HepG2 (cell line): Measurements from ENCODE around the gene ACSM5. TPM values are rescaled to one million over a fixed set of nuclear protein-coding genes. Genes with fewer than 3 reads are reported as not detected.

Source experiments
- ARNT2 ChIP-seq: sonication (generic); formaldehyde crosslinking; IDR thresholded peaks from 2 replicates; pipeline ENCODE4 v1.8.0; 2022; ENCODE audit warnings: mild to moderate bottlenecking, low read depth, missing genetic modification reagents, moderate library complexity
- ATAD3A ChIP-seq: sonication (generic); formaldehyde crosslinking; IDR thresholded peaks from 2 replicates; pipeline ENCODE4 v1.4.0; 2020; ENCODE audit warnings: missing genetic modification reagents
- BRF2 ChIP-seq: sonication (generic); formaldehyde crosslinking; IDR thresholded peaks from 2 replicates; pipeline ENCODE4 v1.8.1; 2022; ENCODE audit warnings: mild to moderate bottlenecking, missing genetic modification reagents
- CAMTA2 ChIP-seq: sonication (generic); formaldehyde crosslinking; IDR thresholded peaks from 2 replicates; pipeline ENCODE4 v1.4.0; 2020; ENCODE audit warnings: mild to moderate bottlenecking, missing genetic modification reagents, borderline replicate concordance
- CEBPB ChIP-seq: IDR thresholded peaks from 2 replicates; pipeline ENCODE4 v1.6.1; 2011; ENCODE audit warnings: low read depth, low read length, improper control_type of control experiment, borderline replicate concordance
- DMTF1 ChIP-seq: sonication (generic); formaldehyde crosslinking; IDR thresholded peaks from 2 replicates; pipeline ENCODE4 v1.4.0; 2020; ENCODE audit warnings: mild to moderate bottlenecking, missing genetic modification reagents
- HNF1B ChIP-seq: sonication (generic); formaldehyde crosslinking; IDR thresholded peaks from 2 replicates; pipeline ENCODE4 v1.5.1; 2020; ENCODE audit warnings: mild to moderate bottlenecking, moderate library complexity, missing genetic modification reagents
- KAT7 ChIP-seq: IDR thresholded peaks from 2 replicates; pipeline ENCODE4 v1.6.1; 2018; ENCODE audit warnings: borderline replicate concordance, missing compliant biosample characterization
- MLXIP ChIP-seq: sonication (generic); formaldehyde crosslinking; IDR thresholded peaks from 2 replicates; pipeline ENCODE4 v1.9.0; 2021; ENCODE audit warnings: missing genetic modification reagents, borderline replicate concordance
- MZF1 ChIP-seq: sonication (generic); formaldehyde crosslinking; IDR thresholded peaks from 2 replicates; pipeline ENCODE4 v1.8.1; 2023; ENCODE audit warnings: mild to moderate bottlenecking, missing genetic modification reagents, borderline replicate concordance
- NFKB2 ChIP-seq: sonication (generic); formaldehyde crosslinking; IDR thresholded peaks from 2 replicates; pipeline ENCODE4 v1.4.0; 2020; ENCODE audit warnings: missing genetic modification reagents, borderline replicate concordance
- REST ChIP-seq, 2 experiments: IDR thresholded peaks; 2 replicates each; pipeline ENCODE4 v1.6.1; 2011 to 2012; ENCODE audit warnings: low read length in 2 of 2, borderline replicate concordance in 1 of 2, low read depth in 1 of 2, mild to moderate bottlenecking in 1 of 2, moderate library complexity in 1 of 2
- SNRNP70 ChIP-seq: fragments of 200-400 bp; formaldehyde crosslinking; IDR thresholded peaks from 2 replicates; pipeline ENCODE4 v1.6.1; 2017; ENCODE audit warnings: mild to moderate bottlenecking, low read depth, low read length, moderate library complexity
- XRCC5 ChIP-seq: fragments of 200-400 bp; formaldehyde crosslinking; optimal IDR thresholded peaks from 2 replicates; pipeline ENCODE3; 2017; ENCODE audit warnings: mild to moderate bottlenecking, low read length
- ZNF124 ChIP-seq: sonication (generic); formaldehyde crosslinking; IDR thresholded peaks from 2 replicates; pipeline ENCODE4 v1.4.0; 2020; ENCODE audit warnings: missing genetic modification reagents
- ZNF30 ChIP-seq: sonication (generic); formaldehyde crosslinking; IDR thresholded peaks from 2 replicates; pipeline ENCODE4 v1.5.0; 2020; ENCODE audit warnings: mild to moderate bottlenecking, missing genetic modification reagents
- ZNF549 ChIP-seq: sonication (generic); formaldehyde crosslinking; IDR thresholded peaks from 2 replicates; pipeline ENCODE4 v1.5.0; 2020; ENCODE audit warnings: missing genetic modification reagents
- polyA plus RNA-seq, 8 experiments: library from polyadenylated mRNA; depleted of rRNA in 3 of 8; stranded (reverse) in 7 of 8; unstranded in 1 of 8; fragments of >200 nt; fragmentation: Illumina TruSeq in 4 of 8; extraction: Trizol in 4 of 8; gene quantifications; 2 replicates each; pipeline versions ENCODE4 v1.2.1 to v1.2.3, GENCODE V29; 2011 to 2016; ENCODE audit warnings: low read depth in 4 of 8, missing spikeins in 1 of 8, mixed read lengths in 1 of 8; ENCODE audit not compliant: insufficient read depth in 1 of 8
- total RNA-seq, 5 experiments: library from RNA; depleted of rRNA; stranded (reverse); fragments of >200 nt; fragmentation: Illumina TruSeq; extraction: Trizol; gene quantifications; 2 replicates each; pipeline ENCODE4 v1.2.3, GENCODE V29; 2016; ENCODE audit warnings: low read depth in 1 of 5

Gene ACSM5
- total and polyA plus RNA-seq, 2 of the 13 experiments (the other 11 are each of a cell fraction or from before 2014, with no cell fraction given): 9.1 to 15.0 TPM

- TF ChIP-seq HNF1B (CRISPR knock-in tag) (peak; percentile 98), DMTF1 (CRISPR knock-in tag) (no peak), ZNF30 (CRISPR knock-in tag) (no peak), SNRNP70 (no peak), KAT7 (no peak), XRCC5 (no peak), CAMTA2 (no peak), BRF2 (CRISPR knock-in tag) (no peak), ARNT2 (CRISPR knock-in tag) (no peak), MLXIP (CRISPR knock-in tag) (no peak), ATAD3A (CRISPR knock-in tag) (no peak), ZNF124 (no peak; the same call in 1 of the 2 replicates), MZF1 (CRISPR knock-in tag) (0 out of 2 replicates have a peak, but pooled peaks have one; percentile 81), REST (IDR thresholded peaks at IDR 0.05; ENCODE audit: borderline replicate concordance in 1 of 2, low read depth in 1 of 2, low read length in 2 of 2) (peak; percentile 54 to 94), NFKB2 (no peak), ZNF549 (no peak; the same call in 1 of the 2 replicates), CEBPB (no peak)
Observed at GRCh38 chr16:20424129-20424866, 15.0 kb downstream of the ACSM5 start (continued).
